IPS DF 6.9 (cell line): ENCODE measurements around the gene PNMA3.
"Not testable (repeated sequence)": the region's sequence is repeated elsewhere in the genome, so short reads cannot be mapped to it uniquely, and the experiment has no call there.

ENCODE experiments used
- DNase-seq: peaks from one replicate; pipeline ENCODE4 v3.0.0-alpha.2; 2013; ENCODE audit warnings: low read depth, low spot score
- H3K27ac ChIP-seq: one replicate; pipeline ENCODE4 v1.5.1; 2013; ENCODE audit warnings: low read length, control low read depth
- H3K27me3 ChIP-seq: 2 replicates; pipeline ENCODE4 v1.6.1; 2013; ENCODE audit warnings: mild to moderate bottlenecking, low read length; ENCODE audit not compliant: control insufficient read depth, insufficient read depth
- H3K36me3 ChIP-seq: 2 replicates; pipeline ENCODE4 v1.6.1; 2013; ENCODE audit warnings: low read length; ENCODE audit not compliant: control insufficient read depth, insufficient read depth
- H3K4me1 ChIP-seq: 2 replicates; pipeline ENCODE4 v1.6.1; 2013; ENCODE audit warnings: low read length; ENCODE audit not compliant: control insufficient read depth, insufficient read depth
- H3K4me3 ChIP-seq: 2 replicates; pipeline ENCODE4 v1.5.1; 2013; ENCODE audit warnings: mild to moderate bottlenecking, low read length
- H3K9me3 ChIP-seq: 2 replicates; pipeline ENCODE4 v1.6.1; 2013; ENCODE audit warnings: low read length, inconsistent platforms; ENCODE audit not compliant: control insufficient read depth, insufficient read depth
- WGBS: extraction: QIAGEN DNeasy Blood & Tissue Kit; methylation state at CpG from one replicate; pipeline ENCODE4 v1.1.7; 2013; ENCODE audit warnings: mixed read lengths, missing lambda C conversion rate; ENCODE audit not compliant: insufficient read length, insufficient coverage; 5-methylcytosine and 5-hydroxymethylcytosine counted together

PNMA3 gene

GRCh38 chrX:153073331-153073730 is 17.1 kb downstream of the PNMA3 start:
- not testable (repeated sequence) for H3K4me1 ChIP-seq, H3K4me3 ChIP-seq, H3K36me3 ChIP-seq, H3K27ac ChIP-seq, H3K27me3 ChIP-seq, DNase-seq, H3K9me3 ChIP-seq
- WGBS = no CpG with 5 or more reads among the region's 29 CpGs

GRCh38 chrX:153074262-153074899 is 18.1 kb downstream of the PNMA3 start:
- Histone ChIP-seq H3K4me1 (no peaks in the 10 kb centered on the region), H3K27ac (no peak overlapping the region), H3K4me3 (no peak overlapping the region), H3K27me3 (no peaks in the 10 kb centered on the region), H3K36me3 (no peaks in the 10 kb centered on the region), H3K9me3 (no peaks in the 10 kb centered on the region)
- DNase-seq = no peak
- WGBS = no CpG with 5 or more reads among the region's 24 CpGs

DNA sequence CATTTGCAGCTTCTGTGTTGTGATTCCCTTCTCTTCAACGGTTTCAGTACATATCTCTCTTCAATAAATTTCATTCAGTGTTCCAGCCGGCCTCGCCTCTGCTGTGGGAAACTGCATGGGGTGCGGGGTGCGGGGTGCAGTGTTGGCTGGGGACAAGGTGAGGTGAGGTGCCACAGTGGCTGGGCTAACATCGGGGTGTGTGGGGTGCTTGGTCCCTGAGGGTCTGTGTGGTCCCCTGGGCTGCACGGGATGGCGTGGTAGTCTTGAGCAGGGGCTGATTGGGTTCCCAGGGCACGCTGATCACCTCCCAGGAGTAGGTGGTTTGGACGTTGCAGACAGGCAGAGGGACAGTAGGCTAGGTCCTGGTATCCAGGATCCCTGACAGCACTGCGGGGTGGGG is 18.7 kb downstream of the PNMA3 start:
- no CpG with 5 or more reads among the region's 11 CpGs for WGBS
- Histone ChIP-seq H3K36me3 (no peaks in the 10 kb centered on the region), H3K9me3 (no peaks in the 10 kb centered on the region), H3K4me1 (no peaks in the 10 kb centered on the region), H3K27ac (no peak overlapping the region), H3K27me3 (no peaks in the 10 kb centered on the region), H3K4me3 (no peak overlapping the region)
- no peak for DNase-seq

DNA sequence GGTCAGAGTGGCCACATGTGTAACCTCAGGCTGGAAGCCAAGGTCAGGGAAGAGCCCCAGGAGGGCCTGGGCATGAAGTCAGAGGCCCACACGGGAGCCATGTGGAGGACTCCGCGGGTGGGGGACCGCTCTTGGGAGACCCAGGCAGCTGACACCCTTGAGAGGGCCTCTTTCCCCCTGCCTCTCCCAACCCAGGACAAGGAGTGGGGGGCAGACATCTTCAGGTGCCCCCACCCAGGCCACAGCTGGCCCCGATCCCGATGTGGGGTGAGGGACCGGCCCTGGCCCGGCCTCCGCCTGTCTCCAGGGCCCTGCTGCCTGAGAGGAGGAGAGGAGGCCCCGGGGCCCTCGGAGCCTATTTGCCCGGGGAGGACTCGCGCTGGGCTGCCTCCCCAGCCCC is 19.1 kb downstream of the PNMA3 start:
- no peaks in the 10 kb centered on the region for H3K9me3 ChIP-seq
- H3K36me3 ChIP-seq = no peaks in the 10 kb centered on the region
- H3K27me3 ChIP-seq = no peaks in the 10 kb centered on the region
- no peaks in the 10 kb centered on the region for H3K4me1 ChIP-seq
- no peak overlapping the region for H3K4me3 ChIP-seq
- no peak overlapping the region for H3K27ac ChIP-seq
- no CpG with 5 or more reads among the region's 14 CpGs for WGBS
- DNase-seq = no peak

DNA sequence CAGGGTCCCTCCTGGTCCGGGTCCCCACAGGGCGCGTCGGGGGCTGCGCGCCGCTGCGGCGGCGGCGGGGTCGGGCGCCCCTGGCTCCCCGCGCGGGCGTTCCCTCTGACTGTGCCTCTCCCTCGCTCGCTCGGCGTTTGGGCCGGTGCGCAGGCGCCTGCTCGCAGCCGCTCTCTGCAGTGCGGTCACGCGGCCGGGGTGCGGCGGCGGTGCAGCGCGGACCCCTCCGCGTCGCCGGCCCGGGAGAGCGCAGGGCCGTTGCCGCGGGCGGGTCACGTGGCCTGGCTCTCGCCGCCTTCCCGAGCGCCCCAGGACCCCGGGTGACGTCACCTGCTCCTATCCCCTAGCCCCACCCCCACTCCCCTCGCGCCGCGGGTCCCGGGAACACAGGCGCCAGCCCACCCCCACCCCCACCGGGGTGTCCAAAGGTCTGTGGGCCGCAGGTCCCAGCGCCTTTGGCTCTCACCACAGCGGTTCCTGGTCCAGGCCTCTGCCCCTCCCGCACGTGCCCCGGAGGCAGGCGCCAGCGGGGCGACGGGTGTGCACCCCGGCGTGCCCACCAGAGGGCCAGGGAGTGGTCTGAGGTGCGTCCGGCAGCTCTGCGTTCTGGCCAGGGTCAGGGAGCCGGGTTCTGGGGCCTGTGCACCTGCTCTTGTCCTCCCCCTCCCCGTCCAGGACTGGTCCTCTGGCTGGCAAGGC is 21.3 kb downstream of the PNMA3 start:
- not testable (repeated sequence) for H3K9me3 ChIP-seq, H3K4me3 ChIP-seq, H3K4me1 ChIP-seq, H3K27ac ChIP-seq, DNase-seq, H3K36me3 ChIP-seq, H3K27me3 ChIP-seq
- WGBS = no CpG with 5 or more reads among the region's 76 CpGs

- DNase-seq, H3K27me3 ChIP-seq, H3K4me3 ChIP-seq, H3K4me1 ChIP-seq, H3K27ac ChIP-seq, H3K36me3 ChIP-seq, H3K9me3 ChIP-seq: not testable (repeated sequence)
- WGBS = no CpG with 5 or more reads among the region's 23 CpGs
Measured at GRCh38 chrX:153083238-153083923, 27.1 kb downstream of the PNMA3 start.

GRCh38 chrX:153102418-153102817 is 46.1 kb downstream of the PNMA3 start:
- Histone ChIP-seq H3K9me3 (no peaks in the 10 kb centered on the region), H3K36me3 (no peaks in the 10 kb centered on the region), H3K27me3 (no peaks in the 10 kb centered on the region), H3K4me1 (no peaks in the 10 kb centered on the region), H3K27ac (no peak overlapping the region), H3K4me3 (no peak overlapping the region)
- no CpG with 5 or more reads among the region's 3 CpGs for WGBS
- DNase-seq = no peak

- not testable (repeated sequence) for H3K4me3 ChIP-seq, H3K4me1 ChIP-seq, H3K36me3 ChIP-seq, H3K27me3 ChIP-seq, H3K27ac ChIP-seq, DNase-seq, H3K9me3 ChIP-seq
- WGBS = no CpG with 5 or more reads among the region's 1 CpG
Measured at GRCh38 chrX:153104959-153105358, 48.7 kb downstream of the PNMA3 start.

DNA sequence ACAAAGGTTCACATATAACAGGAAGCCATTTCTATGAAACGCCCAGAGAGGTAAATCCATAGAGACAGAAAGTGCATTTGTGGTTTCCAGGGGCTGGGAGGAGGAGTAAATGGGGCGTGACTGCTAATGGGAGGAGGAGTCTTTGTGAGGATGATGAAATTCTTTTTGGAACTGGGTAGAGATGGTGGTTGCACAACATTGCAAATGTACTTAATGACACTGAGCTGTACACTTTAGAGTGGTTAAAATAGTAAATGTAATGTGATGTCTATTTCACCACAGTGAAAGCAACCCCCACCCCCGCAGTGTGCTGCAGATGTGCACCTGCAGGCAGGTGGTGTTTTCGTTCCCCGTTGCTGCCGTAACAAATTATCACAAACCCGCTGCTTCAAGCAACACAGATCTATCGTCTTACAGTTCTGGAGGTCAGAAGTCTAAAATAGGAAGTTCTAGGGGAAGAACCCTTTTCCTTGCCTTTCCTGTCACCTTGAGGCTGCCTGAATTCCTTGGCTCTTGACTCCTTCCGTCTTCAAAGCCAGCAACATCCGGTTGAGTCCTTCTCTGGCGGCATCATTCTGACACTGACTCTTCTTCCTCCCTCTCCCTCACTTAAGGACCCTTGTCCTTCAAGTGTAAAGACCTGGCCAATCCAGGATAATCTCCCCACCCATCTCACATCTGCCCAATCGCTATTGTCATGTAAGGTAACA is 50.0 kb downstream of the PNMA3 start:
- not testable (repeated sequence) for DNase-seq
- no CpG with 5 or more reads among the region's 12 CpGs for WGBS

More for the DNA sequence above, 50.0 kb downstream of the PNMA3 start:
- H3K4me3 ChIP-seq, H3K27me3 ChIP-seq, H3K36me3 ChIP-seq, H3K4me1 ChIP-seq, H3K9me3 ChIP-seq, H3K27ac ChIP-seq: not testable (repeated sequence)
